Measurements from ENCODE around the gene PTH1R.

GRCh38 chr3:46939578-46940445, 62.3 kb downstream of the PTH1R start:
- TF ChIP-seq GATA2 (IDR thresholded peaks at IDR 0.05; ENCODE audit: low read depth, low read length) (no peak), GATA3 (IDR thresholded peaks at IDR 0.05; ENCODE audit: low read depth, low read length) (no peak)

Data from SH-SY5Y (cell line).